Umbilical cord (tissue), 2 donors: ENCODE measurements around the gene TTC33. TPM values are rescaled to one million over a fixed set of nuclear protein-coding genes. Genes with fewer than 3 reads are reported as not detected.
"Not testable (repeated sequence)": the region's sequence is repeated elsewhere in the genome, so short reads cannot be mapped to it uniquely, and the experiment has no call there.

Experiments
- DNase-seq: peaks from one replicate; pipeline ENCODE4 v3.0.0-alpha.2; 2015; ENCODE audit warnings: low spot score
- total RNA-seq: library from RNA; depleted of rRNA; stranded (reverse); fragments of >200 nt; gene quantifications from one replicate; pipeline ENCODE4 v1.2.3, GENCODE V29; 2014; ENCODE audit warnings: low replicate concordance; ENCODE audit not compliant: insufficient read depth

Gene TTC33
- total RNA-seq, 1 donor from 2014 or later: 31.5 TPM

DNA sequence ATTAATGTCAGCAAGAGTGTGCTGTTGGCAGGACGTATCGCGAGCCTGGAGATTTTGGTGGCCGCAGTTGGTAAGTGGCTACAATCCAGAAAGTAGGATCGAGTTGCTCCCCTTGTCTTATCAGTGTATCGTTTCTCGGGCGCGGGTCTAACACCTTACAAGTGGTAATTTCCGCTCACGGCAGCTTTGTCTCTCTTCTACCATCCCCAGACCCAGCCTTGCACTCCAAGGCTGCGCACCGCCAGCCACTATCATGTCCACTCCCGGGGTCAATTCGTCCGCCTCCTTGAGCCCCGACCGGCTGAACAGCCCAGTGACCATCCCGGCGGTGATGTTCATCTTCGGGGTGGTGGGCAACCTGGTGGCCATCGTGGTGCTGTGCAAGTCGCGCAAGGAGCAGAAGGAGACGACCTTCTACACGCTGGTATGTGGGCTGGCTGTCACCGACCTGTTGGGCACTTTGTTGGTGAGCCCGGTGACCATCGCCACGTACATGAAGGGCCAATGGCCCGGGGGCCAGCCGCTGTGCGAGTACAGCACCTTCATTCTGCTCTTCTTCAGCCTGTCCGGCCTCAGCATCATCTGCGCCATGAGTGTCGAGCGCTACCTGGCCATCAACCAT, 74.9 kb downstream of the TTC33 start:
- DNase-seq: no peak

DNA sequence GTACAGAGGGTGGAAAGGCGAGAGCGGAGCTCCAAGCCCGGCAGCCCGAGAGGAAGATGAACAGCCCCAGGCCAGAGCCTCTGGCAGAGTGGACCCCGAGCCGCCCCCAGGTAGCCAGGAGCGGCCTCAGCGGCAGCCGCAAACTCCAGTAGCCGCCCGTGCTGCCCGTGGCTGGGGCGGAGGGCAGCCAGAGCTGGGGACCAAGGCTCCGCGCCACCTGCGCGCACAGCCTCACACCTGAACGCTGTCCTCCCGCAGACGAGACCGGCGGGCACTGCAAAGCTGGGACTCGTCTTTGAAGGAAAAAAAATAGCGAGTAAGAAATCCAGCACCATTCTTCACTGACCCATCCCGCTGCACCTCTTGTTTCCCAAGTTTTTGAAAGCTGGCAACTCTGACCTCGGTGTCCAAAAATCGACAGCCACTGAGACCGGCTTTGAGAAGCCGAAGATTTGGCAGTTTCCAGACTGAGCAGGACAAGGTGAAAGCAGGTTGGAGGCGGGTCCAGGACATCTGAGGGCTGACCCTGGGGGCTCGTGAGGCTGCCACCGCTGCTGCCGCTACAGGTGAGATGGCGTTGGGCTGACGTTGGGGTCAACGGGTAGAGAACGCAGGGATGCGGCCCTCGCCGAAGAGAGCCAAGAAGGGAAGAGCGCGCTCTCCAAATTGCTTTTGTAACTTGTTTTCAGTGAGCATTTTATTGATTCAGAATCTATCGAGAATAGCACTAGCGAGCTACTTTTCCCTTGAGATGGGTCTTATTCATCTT, 75.7 kb downstream of the TTC33 start, which contains the start of gene PTGER4:
Gene PTGER4, plus strand, starts transcription at position 3 of the 769 bp plus-strand sequence. CDS start 1,079 bp downstream, outside the sequence.
- no peak for DNase-seq

DNA sequence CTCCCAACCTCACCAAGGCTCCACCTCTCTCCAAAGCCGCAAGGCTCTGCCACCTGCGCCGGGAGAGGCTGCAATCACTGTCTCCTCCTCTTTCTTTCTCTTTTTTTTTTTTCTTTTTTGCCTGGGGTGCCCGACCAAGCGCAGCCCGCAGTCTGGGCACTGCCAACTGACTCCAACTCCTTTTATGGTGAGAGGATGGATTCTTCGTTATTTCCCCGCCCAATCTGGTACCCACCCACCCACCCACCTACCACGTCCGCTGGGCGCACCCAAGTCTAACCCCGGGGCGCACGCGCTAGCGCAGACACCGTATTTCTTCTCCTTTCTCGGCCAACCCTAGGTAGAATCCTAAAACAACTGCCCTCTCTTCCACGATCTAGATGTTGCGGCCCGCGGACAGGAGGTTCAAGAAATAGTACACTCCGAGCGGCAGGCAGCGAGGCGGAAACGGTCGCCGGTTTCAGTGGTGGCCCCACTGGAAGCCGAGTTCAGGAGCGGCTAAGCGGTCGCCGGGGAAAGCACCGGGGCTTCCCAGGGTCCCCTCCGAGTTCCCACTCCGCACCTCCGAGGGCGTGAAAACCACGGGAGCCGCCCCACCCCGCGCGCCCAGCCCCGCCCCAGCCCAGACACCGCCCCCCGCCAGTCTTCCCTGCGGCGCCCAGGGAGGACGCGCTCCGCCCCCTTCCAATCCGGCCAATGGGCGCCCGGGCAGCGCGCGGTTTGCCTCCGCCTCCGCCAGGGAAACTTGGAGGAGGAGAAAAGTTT, 76.4 kb downstream of the TTC33 start:
- peak; percentile 96 for DNase-seq

DNA sequence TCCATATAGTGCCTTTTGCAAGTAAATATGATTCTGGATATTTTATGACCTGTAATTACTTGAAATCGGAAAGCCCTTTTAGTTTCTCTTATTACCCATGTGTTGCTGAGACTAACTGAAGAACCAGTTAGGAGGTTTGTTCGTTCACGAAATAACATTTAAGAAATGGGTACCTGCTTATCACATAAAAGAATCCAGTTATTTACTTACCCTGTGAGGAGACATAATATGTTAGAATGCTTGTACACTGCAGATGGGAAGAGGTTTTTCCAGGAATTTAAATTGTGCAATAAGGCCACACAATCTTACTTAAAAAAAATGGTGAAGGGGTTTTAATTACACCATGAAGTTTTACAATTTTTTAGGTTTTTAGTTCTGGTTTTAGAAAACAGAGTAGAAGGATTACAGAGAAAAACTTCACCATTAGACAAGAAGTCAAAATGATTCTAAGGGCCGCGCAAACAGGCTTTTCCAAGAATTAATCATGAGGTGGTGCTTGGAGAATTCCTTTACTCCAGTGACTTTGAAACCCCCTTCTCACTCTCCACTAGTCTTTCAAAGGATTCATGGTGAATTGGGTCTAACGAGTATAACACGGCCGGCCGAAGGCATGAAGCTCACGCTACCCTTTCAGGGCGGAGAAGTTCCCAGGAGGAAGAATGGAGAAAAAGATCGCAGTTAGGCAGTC, 77.2 kb downstream of the TTC33 start:
- DNase-seq: no peak

DNA sequence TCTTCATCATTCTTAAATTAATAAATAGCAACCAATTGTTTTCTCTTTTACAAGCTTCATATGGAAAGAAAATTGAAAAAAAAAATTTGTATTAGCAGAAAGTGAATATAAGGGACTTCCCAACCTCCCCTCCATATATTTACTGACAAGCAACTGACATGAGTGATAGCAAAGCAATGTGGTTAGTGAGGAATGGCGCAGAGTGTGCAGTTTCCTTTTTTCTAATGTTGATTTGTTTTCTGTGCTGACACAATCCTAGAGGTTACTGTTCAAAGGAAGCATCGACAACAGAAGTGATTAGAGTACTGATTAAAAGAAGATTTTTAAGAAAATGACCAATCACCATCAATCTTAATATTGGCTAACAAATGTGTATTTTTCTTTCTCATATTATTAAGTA, 77.7 kb downstream of the TTC33 start:
- no peak for DNase-seq

DNA sequence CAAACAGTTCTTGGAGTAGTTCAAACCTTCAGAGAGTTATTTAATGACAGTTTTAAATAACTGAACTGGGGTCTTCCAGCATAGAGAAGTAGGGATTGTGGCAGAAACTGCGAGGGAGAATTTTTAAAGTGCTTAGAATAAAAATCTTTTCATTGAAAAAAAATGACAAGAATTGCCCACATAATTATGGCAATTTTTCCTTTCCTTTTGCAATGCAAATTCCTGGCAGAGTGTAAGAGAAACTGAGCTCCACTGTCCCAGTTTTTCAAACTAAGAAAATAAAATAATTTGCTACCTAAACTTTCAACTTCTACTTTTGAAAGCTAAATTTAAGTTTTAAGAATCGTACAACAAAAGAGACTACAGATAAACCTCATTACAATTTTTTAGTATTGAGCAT, 78.3 kb downstream of the TTC33 start:
- DNase-seq: no peak

DNA sequence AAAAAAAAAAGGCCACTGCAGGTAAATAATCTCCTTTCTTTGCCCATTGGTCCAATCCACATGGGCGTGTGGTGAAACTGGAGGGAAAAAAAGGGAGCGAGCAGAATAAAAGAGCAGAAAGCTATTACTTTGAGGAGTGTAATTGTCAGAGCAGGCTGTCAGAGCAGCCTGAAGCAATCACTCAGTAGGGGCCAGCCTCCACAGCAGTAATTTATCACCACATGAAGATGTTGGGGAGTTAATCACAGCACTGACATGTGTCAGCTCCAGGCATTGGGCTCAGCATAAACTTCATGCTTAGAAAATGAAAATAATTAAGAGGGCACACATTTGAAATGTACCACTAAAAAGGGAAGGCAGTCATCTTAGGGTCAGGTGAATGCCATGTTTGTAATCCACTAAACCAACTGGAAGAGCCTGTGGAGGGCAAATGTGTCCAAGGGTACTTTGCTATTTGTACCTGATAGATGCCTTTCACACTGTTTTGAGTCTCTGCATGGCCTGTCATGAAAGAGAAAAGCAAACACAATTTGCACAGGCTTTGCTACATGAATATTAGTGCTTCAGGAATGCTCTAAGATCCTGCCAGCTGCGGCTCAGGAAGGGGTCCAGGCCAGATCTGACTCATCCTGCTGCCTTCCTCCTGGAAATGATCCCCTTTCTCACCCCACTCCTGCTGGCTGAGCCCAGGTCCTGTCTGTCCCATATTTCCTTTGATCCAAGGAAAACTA, 79.0 kb downstream of the TTC33 start:
- DNase-seq: peak; percentile 79

DNA sequence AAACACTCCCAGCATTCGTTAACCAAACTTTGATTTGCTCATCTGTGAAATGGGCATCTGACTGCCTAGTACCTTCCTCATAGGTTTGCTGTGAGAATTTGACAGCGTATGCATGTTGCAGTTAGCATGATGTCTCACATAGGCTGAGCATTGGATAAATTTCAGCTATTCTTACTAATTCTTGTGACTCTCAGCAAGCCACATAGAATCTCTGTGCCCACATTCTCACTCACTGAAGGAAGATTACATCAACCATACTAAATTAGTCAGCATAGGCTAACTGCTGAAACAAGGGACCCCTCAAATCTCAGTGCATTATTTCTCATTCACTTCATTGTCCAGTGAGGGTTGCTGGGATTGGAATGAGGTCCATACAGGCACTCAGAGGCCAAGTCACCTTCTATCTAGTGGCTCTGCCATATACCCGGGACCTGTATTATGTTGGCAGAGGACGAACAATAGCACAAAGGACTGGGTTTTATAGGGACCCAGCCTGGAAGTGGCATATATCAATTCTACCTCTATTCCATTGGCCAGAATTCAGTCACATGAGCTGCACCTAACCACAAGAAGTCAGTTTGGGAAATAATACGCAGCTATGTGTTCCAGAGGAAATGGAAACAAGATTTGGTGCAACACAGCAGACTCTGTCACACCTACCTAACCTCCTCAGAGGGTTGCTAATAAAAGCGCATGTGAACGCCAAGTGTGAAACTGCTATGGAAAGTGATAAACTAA, 80.2 kb downstream of the TTC33 start:
- no peak for DNase-seq

DNA sequence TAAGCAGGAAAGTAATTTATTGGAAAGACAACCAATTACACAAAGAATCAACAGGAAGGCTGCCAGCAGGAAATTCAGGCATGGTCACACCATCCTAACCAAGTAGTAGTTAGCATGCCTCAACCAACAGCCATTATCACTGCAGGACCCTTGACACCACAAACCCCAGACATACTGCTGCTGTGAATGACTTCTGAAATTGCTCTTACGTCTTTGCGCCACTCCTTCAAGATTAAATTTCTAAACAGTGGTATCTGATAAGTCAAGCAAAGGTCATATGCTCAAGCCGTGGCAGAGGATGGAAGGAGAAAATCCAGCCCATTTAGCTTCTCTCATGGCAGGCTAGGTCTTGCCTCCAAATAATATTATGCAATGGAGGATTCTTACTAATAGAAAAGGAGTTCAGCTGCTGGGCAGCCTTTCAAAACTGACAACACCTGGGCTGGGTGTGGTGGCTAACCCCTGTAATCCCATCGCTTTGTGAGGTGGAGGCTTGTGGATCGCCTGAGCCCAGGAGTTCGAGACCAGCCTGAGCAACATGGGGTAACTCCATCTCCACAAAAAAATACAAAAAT, 81.0 kb downstream of the TTC33 start:
- DNase-seq: no peak

DNA sequence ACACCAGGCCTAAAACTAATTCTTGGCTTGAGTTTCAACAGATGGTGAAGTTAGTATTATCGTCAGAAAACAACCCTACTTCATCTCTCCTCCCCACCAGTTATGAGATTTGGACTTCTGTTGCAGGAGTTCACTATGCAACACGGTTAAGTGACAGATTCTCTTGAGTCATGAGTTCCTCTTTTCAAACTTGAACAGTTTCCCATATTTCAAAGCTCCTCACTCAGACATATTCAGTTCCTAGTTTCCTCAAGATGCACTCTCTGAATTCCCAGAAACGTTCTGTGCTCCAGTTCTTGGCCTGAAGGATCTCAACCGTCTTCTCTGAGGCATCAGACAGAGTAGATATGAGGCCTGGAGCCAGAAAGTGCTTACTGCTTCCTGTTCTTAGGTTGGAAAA, 83.3 kb downstream of the TTC33 start:
- DNase-seq: no peak

DNA sequence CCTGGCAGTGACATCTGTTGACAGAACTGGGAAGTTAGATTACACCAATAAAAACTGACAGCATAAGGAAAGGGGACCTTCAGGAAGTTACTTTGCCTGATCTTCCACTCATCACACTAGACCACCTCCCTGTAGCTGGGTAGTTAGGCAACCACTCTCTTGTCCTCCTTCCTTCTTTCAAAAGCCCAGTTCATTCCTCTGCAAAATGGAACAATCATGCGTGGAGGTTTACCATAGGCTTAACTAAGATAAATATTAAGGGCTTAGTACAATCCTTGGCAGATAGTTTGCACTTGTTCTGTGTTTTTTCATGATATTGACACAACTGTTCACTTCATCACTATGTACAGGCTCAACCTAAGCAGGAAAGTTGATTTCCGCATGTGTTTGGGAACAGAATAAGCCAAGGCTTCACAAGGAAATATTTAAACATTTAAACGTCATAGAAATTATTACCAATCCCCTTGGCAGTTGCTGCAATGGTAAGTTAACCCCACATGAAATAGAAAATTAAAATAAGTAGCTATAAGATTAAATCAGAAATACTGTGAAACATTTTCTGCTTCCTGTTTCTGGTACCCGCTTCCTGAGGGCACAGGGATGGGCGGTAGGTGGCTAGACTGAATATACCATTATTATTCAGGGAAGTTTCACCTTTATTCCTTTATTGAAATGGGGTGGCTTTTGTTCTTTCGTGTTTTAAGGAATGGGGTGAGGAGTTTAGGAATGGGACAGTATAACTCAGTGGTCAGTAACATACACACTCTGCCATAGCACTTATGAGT, 86.0 kb downstream of the TTC33 start:
- no peak for DNase-seq

DNA sequence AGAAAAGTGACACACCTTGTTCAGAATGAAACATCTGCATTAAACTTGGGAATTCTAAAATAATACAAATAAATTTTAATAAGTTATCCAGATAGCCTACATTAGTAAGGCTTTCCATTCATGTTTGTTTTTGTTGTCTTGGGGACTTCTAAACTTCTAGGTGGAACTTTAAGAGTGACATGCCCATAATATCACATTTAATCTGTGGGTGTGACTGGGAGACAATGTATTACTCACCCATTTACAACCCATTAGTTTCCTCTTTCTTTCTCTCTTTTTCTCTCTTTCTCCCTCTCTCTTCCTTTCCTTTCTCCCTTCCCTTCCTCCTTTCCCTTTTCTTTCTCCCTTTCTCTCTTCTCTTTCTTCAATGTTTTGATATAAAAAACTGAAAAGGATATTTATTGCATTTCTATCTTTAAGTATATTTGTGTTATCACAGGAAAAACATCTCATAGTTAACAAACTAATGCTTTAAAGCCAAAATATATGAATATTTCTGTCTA, 88.5 kb downstream of the TTC33 start:
- DNase-seq: no peak

DNA sequence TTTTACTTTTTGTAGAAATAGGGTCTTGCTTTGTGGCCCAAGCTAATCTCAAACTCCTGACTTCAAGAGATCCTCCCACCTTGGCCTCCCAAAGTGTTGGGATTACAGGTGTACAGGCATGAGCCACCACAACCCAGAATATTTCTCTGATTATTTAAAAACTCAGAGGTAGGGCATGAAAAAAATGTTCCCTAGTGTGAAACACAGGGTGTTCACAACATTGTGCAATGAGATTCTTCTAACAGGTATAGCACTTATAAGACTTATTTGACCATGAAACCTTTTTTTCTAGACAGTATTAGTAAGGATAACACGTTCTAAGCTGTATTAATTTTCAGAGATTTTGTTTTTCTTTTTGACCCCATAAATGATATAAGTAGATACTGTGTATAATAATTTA, 89.1 kb downstream of the TTC33 start:
- DNase-seq: no peak

DNA sequence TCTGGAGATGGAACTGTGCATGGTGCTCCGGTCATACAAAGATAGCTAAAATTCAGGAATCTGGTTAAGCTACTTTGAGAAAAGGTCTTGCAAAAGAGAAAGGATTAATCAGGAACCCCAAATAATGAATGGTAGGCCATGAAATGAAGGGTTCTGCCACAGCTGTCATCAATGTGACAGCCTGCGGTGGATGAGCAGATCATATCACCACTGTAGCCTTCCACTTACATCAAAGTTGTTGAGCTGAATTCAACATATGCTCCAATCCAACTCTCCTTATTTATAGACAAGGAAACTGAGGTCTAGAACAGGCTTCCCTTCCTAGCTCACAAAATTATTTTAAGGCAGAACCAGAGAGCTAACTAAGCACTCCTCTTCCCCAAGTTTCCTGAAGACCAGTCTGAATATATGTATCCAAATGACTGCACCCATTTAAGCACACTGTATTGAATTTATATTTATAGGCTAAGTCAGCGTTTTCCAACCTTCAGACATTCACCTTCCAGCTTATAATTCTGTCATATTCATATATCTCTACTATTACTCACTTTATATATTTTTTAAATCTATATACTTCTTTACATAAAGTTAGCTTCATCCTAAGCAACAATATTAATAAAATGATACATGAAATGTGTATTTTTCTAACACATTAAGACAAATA, 90.0 kb downstream of the TTC33 start:
- DNase-seq: no peak

DNA sequence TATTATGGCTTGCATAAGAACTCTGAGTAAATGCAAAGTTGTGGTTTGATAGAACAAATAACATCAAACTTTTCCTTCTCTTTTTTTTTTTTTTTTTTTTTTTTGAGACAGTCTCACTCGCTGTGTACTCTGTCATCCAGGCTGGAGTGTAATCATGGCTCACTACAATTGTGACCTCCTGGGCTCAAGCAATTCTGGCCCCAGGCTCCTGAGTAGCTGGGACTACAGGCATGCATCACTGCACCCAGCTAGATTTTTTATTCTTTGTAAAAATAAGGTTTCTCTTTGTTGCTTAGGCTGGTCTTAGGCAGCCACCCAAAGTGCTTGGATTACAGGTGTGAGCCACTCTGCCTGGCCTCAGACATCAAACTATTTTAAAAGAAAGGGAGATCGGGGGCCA, 95.0 kb downstream of the TTC33 start:
- DNase-seq: no peak

DNA sequence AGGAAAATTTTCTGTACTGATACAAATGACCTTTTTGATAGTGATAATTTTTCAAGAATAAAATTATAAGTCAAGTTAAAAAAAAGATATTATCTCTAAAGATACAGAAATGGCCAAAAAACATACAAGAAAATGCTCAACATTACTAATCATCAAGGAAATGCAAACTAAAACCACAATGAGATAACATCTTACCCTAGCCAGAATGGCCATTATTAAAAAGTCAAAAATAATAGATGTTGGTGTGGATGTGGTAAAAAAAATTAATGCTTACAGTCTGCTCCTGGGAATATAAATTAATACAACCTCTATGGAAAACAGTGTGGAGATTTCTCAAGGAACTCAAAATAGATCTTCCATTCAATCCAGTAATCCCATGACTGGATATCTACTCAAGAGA, 99.0 kb downstream of the TTC33 start:
- DNase-seq: no peak

DNA sequence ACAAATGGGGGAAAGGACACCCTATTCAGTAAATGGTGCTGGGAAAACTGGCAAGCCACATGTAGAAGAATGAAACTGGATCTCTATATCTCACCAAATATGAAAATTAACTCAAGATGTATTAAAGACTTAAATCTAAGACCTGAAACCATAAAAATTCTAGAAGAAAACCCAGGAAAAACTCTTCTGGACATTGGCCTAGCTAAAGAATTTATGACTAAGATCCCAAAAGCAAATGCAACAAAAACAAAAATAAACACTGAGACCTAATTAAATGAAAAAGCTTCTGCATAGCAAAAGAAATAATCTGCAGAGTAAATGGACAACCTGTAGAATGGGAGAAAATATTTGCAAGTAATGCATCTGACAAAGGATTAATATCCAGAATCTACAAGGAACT, 99.7 kb downstream of the TTC33 start:
- DNase-seq: not testable (repeated sequence)

DNA sequence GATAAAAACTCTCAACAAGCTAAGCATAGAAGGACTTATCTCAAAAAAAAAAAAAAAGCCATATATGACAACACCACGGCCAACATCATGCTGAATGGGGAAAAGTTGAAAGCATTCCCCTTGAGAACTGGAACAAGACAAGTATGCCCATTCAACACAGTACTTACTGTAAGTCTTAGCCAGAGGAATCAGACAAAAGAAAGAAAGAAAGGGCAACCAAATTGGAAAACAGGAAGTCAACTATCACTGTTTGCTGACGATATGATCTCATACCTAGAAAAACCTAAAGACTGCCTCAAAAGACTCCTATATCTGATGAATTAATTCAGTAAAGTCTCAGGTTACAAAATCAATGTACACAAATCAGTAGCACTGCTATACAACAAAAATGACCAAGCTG, 100.6 kb downstream of the TTC33 start:
- DNase-seq: no peak
